Activated naive CD8-positive, alpha-beta T cell treated with anti-CD3 and anti-CD28 coated beads, Interleukin-2, amount 50 U/mL, for 16 hours (primary cell): Measurements from ENCODE around the gene SVIL.
"Not testable (repeated sequence)": the region's sequence is repeated elsewhere in the genome, so short reads cannot be mapped to it uniquely, and the experiment has no call there.

ENCODE experiments used
- DNase-seq: peaks from one replicate; pipeline ENCODE4 v3.0.0-alpha.2; 2020; ENCODE audit warnings: low read depth, low spot score

Gene SVIL

DNA sequence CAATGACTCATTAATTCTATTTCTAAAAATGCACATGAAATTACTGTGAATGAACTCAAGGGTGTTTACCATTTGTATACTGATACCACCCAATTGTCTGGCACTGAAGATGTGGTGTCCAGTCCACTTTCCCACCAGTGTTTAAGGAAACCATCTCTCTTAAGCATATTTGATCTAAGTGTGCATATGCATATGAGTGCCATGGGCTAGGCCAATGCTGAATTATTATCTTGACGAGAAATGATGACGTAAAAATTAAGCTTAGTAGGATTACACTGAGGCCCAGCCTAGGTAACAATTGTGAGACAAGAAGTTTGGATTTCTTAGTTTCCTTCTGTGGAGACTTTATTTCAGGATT, 59.7 kb downstream of the SVIL start:
- DNase-seq: no peak

GRCh38 chr10:29574212-29575097, 60.3 kb downstream of the SVIL start:
- DNase-seq: not testable (repeated sequence)

GRCh38 chr10:29570248-29570647, 64.5 kb downstream of the SVIL start:
- DNase-seq: not testable (repeated sequence)

- no peak for DNase-seq
Measured at GRCh38 chr10:29569795-29570194, 65.0 kb downstream of the SVIL start.

DNA sequence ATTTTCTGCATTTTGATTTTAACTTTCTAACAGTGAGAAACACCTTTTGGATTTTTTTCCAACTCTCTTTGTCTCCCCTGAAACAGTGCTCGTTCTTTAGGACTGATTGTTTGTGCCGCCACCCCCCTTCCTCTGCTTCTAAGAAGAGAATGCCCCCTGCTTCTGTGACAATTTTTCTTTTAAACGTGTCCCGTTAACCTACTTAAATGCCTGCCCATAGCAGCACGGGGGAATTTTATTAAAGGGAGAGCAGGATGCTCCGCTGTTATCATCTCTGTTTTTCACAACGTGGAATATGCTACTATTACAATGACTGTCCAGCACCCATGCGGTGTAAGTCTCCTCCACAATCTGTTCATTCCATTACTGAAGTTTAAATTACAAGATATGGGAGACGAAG, 67.8 kb downstream of the SVIL start:
- no peak for DNase-seq

DNA sequence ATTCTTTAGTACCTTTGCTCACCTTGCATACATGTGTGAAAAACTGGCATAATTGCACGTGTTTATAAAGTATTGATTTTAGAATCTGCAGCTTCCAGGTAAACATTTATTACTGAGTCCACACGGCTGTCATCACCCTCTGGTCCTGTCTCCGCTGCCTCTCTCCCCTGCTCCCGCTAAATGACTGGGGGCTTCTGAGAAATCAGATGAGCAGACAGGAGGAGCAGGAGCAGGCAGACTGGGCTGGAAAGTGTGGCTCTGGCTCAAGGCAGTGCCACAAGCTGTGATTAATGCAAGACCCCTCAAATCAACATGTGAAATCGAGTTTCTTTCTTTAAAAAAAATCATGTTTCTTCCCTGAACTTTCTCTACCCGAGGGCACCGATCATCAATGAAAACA, 68.6 kb downstream of the SVIL start:
- DNase-seq: not testable (repeated sequence)

- DNase-seq: no peak
Measured at GRCh38 chr10:29563420-29564035, 71.2 kb downstream of the SVIL start.

DNA sequence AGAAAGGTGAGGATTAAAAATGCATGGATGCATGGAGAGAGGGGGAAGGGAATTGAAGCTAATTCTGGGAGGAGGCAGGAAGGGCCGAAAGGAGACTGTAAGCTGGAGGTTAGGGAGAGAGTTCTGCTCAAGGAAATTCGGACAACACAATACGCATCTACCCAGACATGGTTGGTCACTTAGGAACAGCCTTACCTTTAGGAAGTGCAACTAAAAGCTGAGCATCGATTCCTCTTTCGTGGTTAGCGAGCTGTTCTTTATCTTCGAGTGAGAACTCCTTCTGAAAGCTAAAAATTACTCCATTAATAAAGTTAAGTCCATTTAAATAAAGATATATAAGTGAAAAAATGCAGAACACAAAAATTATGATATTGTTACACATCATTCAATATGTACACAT, 71.8 kb downstream of the SVIL start:
- not testable (repeated sequence) for DNase-seq

DNA sequence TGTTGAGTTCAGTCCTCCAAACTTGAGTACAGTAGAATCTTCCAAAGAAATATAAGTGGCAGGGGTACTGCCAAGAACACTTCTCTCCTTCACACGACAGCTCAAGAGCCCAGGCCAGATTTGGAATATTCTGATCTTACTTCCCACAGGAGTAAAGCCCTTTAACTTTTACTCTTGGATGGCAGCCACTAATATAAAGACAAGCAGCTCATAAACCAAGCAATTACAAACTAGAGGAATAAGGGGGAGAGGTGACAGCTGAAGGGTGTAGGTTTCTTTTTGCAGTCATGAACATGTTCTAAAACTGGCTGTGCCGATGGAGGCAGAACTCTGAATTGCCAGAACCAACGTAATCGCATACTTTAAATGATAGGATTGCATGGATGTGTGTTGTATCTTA, 74.8 kb downstream of the SVIL start:
- DNase-seq: no peak

- DNase-seq: no peak
Measured at GRCh38 chr10:29557665-29558064, 77.1 kb downstream of the SVIL start.

DNA sequence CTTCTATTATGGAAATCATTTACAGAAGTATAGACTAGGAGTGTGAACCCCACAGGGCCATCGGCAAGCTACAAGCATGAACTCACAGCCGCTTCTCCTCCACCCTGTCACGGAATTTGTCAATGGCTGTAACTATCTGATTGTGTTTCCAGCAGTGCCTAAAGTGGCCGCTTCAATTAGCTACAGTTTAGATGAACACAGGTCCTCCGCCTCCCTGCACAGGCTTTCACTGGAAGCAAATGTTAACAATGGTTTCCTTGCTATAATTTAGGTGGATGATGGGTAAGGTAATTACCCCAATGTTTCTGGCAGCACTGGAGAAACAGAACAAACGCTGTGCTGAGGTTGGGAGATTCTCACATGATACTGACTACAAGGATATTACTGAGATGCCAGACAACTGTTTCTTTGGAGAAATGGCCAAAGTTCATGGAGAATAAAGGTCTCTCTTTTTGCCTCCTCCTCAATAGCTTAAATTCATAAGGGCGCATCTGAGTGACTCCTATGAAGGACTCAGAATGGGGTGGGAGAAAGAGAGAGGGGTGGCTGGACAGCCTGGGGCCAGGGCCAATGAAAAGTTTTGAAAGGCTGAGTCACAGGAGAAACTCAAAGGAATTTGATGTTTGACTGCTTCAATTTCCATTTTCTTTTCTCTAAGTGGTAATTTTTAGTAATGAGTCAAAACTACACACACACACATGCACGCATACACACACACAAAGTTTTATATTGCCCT, 78.9 kb downstream of the SVIL start:
- no peak for DNase-seq

DNA sequence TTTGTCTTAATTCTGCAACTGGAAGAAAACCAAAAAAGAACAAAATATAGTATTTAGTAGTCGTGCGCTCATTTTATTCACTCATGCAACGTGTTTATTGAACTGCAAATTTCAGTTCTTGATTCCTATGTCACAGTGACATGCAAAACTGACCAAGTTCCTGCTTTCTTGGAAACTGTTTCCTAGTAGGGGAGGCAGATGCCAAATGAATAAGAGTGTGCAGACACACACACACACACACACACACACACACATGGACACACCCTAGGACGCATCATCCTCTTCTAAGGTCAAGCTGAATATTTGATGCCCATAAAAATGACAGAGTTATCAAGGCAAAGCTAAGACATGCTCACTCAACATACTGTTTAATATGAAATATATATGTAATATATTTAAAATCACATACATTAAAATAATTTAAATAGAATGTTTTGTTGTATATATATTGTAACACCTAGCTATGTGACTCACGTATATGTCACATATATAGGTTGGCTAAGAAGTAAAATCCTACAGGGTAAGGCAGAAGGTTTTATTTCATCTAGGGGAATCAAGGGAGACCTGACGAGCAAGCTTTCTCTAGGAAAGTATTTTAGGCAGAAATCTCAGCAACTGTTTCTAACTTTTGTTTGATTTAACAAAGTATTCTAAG, 79.6 kb downstream of the SVIL start:
- no peak for DNase-seq

DNA sequence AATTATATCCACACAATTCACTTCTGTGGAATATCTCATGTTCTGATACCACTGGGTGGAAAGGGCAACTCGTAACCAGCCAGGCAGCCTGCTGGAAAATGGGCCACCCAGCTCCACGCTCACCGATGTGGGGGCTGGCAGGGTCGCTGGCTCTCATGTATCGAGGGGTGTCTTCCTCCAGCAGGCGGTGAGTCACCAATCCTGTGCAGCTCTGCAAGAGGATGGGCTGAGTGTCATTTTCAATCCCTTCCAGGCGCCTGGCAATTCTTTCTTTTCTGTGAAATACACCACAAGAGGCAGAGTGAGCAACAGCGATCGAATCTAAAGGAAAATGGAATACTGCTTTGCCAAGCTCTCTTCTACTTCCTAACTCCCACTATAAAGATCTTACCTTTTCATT, 80.1 kb downstream of the SVIL start:
- DNase-seq: no peak

- no peak for DNase-seq
Measured at GRCh38 chr10:29553544-29554250, 81.1 kb downstream of the SVIL start.

DNA sequence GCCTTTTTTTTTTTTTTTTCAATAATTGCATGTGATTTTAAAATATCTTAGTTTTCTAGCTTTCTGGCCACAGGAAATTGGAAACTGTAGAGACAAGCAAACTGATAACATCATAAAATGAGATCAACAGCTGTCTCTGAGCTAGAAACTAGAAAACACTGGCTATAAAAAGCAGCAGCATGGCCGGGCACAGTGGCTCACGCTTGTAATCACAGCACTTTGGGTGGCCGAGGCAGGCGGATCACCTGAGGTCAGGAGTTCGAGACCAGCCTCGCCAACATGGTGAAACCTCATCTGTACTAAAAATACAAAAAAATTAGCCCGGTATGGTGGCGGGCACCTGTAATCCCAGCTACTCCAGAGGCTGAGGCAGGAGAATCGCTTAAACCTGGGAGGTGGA, 81.7 kb downstream of the SVIL start:
- DNase-seq: not testable (repeated sequence)

DNA sequence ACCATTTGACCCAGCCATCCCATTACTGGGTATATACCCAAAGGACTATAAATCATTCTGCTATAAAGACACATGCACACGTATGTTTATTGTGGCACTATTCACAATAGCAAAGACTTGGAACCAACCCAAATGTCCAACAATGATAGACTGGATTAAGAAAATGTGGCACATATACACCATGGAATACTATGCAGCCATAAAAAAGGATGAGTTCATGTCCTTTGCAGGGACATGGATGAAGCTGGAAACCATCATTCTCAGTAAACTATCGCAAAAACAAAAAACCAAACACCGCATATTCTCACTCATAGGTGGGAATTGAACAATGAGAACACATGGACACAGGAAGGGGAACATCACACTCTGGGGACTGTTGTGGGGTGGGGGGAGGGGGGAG, 85.3 kb downstream of the SVIL start:
- not testable (repeated sequence) for DNase-seq

- DNase-seq: no peak
Measured at GRCh38 chr10:29546773-29547313, 87.9 kb downstream of the SVIL start.

DNA sequence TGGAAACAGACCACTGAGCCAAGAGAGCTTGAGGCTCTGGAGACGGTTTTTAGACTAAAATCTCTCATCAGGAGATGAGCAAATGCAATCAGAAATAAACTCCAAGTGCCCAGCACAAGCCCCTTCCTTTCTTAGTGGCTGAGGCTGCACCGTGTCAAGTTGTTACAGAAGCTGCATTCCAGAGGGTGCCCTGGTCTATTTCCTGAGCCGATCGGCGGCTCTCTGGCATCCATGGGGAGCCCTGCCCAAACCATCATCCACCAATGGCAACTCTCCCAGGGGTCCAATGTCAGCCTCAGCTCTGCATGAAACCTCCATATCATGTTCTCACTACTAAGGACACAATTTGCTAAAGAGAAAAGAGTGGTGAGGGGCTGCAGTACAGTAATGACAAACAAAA, 89.6 kb downstream of the SVIL start:
- no peak for DNase-seq

DNA sequence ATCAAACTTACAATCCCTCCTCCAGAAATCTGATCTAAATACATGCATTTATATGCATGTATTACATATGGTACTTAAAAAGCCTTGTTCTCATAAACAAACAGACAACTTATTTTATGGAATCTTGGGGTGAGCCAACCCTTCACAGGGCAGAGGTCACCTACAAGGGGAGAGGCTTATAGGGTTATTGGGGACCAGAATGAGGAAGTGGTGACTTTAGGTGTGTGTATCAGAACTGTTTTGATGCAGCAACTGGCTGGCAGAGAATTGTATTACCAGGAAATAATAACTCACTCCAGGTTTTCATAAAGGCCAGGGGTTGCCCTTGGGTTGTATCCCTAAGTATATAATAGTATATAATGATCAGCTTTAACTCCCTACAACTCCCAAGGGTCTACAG, 91.1 kb downstream of the SVIL start:
- DNase-seq: no peak

DNA sequence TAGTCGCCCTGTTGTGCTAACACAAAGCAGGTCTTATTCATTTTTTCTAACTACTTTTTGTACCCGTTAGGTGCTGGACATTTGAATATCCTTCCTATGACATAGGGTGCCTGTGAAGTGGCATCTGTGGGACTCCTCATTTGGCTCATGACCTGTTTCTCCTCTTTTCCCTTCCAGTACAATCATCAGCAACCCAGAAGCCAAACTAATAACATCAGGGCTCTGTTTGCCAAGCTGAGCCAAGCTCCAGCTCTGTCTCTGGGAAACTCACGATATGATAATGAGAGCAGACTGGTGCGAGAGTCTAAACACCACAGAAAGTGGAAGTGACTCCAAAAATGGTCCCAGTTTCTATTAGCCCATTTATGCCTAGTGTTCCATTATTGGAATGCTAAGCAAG, 92.0 kb downstream of the SVIL start:
- DNase-seq: no peak
